ENCODE data around the gene XDH.

Gene XDH

DNA sequence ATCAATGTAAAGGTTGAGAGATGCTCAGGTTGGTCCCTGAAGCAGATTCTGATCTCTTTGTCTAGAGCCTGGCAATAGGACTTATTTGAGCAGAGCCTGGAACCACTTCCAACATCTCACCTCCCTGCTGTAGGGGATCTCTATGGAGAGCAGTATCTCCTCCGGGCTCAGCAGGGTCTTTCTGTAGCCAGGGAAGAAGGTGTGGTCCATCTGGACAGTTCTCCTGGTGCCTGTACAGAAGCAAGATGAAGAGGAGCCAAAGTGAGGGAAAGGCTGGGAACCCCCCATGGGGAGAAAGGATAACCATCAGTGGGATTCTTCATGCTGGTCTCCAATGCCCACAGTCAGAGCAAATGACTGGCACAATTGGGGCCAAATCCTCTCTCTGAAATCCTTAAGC is 34.8 kb downstream of the XDH start:
- no peaks in the 10 kb centered on the region for H3K9me3 ChIP-seq (ENCODE audit: insufficient read depth, low read length)
- H3K27me3 ChIP-seq (ENCODE audit: low read length), result no peaks in the 10 kb centered on the region
- H3K4me3 ChIP-seq (ENCODE audit: insufficient read depth, low read length, poor library complexity, severe bottlenecking), result no peak overlapping the region
- H3K27ac ChIP-seq (ENCODE audit: low read depth, low read length), result no peak overlapping the region
- no peaks in the 10 kb centered on the region for H3K9me2 ChIP-seq (replicated peaks; ENCODE audit: insufficient read depth, low read length)
- H3K9ac ChIP-seq (ENCODE audit: low read length), result no peak overlapping the region
- no peak for TF ChIP-seq EZH2phosphoT487 (conservative IDR thresholded peaks at IDR 0.05; ENCODE audit: low read length)
- H3K4me2 ChIP-seq (ENCODE audit: low read depth, low read length, poor library complexity, severe bottlenecking), result no peak overlapping the region
- no peaks in the 10 kb centered on the region for H3K36me3 ChIP-seq (ENCODE audit: low read length)
- H4K20me1 ChIP-seq (ENCODE audit: low read depth, low read length), result no peaks in the 10 kb centered on the region
- no peak overlapping the region for H2AFZ ChIP-seq (ENCODE audit: low read depth, low read length, severe bottlenecking)
- no peaks in the 10 kb centered on the region for H3K79me2 ChIP-seq (ENCODE audit: insufficient read depth, low read length)
- no peaks in the 10 kb centered on the region for H3F3A ChIP-seq (ENCODE audit: insufficient read depth)

DNA sequence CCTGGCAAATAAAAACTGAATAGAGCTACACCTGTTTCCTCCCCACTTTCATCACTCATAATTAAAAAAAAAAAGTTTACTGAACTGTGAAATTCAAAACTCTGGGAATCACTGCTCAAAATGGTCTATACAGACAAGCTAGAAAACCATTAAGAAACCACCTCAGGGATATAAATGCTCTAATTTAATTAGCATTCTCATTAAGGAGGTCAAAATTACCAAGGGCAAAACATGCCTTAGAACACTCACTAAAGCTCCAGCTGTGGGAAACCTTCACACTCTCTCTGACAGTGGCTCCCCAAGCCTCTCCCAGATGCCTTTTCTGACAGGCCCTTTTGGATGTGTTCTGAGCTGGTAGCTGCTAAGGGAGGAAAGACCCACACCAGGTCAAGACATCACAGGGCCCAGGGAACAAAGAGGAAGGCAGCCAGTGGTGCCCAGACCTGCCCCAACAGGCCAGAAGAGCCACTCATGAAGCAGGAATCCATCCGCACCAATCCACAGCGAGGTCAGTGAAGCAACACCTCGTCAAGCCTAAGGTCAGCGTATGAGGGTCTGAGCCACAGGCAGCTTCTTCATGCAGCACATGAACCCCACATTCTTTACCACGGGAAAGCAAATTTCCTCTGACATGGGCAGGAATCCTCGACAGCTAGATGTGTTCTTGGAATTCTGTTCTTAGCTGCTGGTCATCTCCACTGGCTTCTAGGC is 35.6 kb downstream of the XDH start:
- Histone ChIP-seq H3K9me2 (replicated peaks; ENCODE audit: insufficient read depth, low read length) (no peaks in the 10 kb centered on the region), H3K27me3 (ENCODE audit: low read length) (no peaks in the 10 kb centered on the region), H2AFZ (ENCODE audit: low read depth, low read length, severe bottlenecking) (no peak overlapping the region), H3K9me3 (ENCODE audit: insufficient read depth, low read length) (no peaks in the 10 kb centered on the region), H3F3A (ENCODE audit: insufficient read depth) (no peaks in the 10 kb centered on the region), H3K36me3 (ENCODE audit: low read length) (no peaks in the 10 kb centered on the region), H3K4me2 (ENCODE audit: low read depth, low read length, poor library complexity, severe bottlenecking) (no peak overlapping the region), H3K79me2 (ENCODE audit: insufficient read depth, low read length) (no peaks in the 10 kb centered on the region), H4K20me1 (ENCODE audit: low read depth, low read length) (no peaks in the 10 kb centered on the region), H3K9ac (ENCODE audit: low read length) (no peak overlapping the region), H3K4me3 (ENCODE audit: insufficient read depth, low read length, poor library complexity, severe bottlenecking) (no peak overlapping the region), H3K27ac (ENCODE audit: low read depth, low read length) (no peak overlapping the region)
- TF ChIP-seq, protein P1, sequence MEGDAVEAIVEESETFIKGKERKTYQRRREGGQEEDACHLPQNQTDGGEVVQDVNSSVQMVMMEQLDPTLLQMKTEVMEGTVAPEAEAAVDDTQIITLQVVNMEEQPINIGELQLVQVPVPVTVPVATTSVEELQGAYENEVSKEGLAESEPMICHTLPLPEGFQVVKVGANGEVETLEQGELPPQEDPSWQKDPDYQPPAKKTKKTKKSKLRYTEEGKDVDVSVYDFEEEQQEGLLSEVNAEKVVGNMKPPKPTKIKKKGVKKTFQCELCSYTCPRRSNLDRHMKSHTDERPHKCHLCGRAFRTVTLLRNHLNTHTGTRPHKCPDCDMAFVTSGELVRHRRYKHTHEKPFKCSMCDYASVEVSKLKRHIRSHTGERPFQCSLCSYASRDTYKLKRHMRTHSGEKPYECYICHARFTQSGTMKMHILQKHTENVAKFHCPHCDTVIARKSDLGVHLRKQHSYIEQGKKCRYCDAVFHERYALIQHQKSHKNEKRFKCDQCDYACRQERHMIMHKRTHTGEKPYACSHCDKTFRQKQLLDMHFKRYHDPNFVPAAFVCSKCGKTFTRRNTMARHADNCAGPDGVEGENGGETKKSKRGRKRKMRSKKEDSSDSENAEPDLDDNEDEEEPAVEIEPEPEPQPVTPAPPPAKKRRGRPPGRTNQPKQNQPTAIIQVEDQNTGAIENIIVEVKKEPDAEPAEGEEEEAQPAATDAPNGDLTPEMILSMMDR (IDR thresholded peaks at IDR 0.05; ENCODE audit: insufficient read depth, low read length, poor library complexity, severe bottlenecking), result no peak
- TF ChIP-seq EZH2phosphoT487 (conservative IDR thresholded peaks at IDR 0.05; ENCODE audit: low read length), result no peak

DNA sequence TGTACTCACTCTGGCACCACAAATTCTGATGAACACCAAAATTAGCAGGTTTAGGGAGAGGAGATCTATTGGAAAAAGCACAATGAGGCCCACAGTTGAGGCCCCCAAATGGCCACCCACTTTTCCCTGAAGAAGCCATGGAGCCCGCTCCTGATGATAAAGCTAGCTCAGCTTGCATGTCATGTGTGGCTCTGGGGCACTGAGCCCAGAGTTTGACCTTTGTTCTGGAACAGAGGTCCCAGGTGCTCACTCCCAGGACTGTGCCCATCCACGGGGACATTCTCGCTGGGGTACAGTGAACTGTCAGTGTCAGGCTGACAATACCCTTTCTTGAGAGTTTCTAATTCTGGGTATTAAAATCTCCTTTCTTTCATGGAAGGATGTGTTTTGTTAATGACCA is 36.2 kb downstream of the XDH start:
- H3K9ac ChIP-seq (ENCODE audit: low read length), result no peak overlapping the region
- no peaks in the 10 kb centered on the region for H3F3A ChIP-seq (ENCODE audit: insufficient read depth)
- H2AFZ ChIP-seq (ENCODE audit: low read depth, low read length, severe bottlenecking), result no peak overlapping the region
- no peak overlapping the region for H3K4me3 ChIP-seq (ENCODE audit: insufficient read depth, low read length, poor library complexity, severe bottlenecking)
- no peak overlapping the region for H3K4me2 ChIP-seq (ENCODE audit: low read depth, low read length, poor library complexity, severe bottlenecking)
- no peak overlapping the region for H3K27ac ChIP-seq (ENCODE audit: low read depth, low read length)
- no peaks in the 10 kb centered on the region for H3K36me3 ChIP-seq (ENCODE audit: low read length)
- H3K27me3 ChIP-seq (ENCODE audit: low read length), result no peaks in the 10 kb centered on the region
- TF ChIP-seq, protein P1 (IDR thresholded peaks at IDR 0.05; ENCODE audit: insufficient read depth, low read length, poor library complexity, severe bottlenecking), result no peak
- TF ChIP-seq EZH2phosphoT487 (conservative IDR thresholded peaks at IDR 0.05; ENCODE audit: low read length), result no peak
- no peaks in the 10 kb centered on the region for H4K20me1 ChIP-seq (ENCODE audit: low read depth, low read length)
- H3K9me2 ChIP-seq (replicated peaks; ENCODE audit: insufficient read depth, low read length), result no peaks in the 10 kb centered on the region
- H3K9me3 ChIP-seq (ENCODE audit: insufficient read depth, low read length), result no peaks in the 10 kb centered on the region
- H3K79me2 ChIP-seq (ENCODE audit: insufficient read depth, low read length), result no peaks in the 10 kb centered on the region

DNA sequence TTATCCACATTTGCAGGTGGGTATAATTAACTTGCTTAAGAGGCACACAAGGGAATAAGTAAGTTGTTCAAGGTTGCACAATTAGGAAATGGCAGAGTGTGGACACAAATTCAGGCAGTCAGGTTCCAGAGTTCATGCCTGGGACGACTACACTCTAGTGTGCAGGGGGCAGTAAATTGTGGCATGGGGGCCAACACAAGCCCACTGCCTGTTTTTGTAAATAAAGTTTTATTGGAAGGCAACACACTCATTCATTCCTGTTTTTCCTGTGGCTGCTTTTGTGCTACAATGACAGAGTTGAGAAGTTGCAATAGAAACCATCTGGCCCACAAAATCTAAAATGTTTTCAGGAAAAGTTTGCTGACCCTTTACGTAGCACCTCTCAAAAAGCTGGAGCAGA is 41.4 kb downstream of the XDH start:
- Histone ChIP-seq H4K20me1 (ENCODE audit: low read depth, low read length) (no peaks in the 10 kb centered on the region), H3K79me2 (ENCODE audit: insufficient read depth, low read length) (no peaks in the 10 kb centered on the region), H3K36me3 (ENCODE audit: low read length) (no peaks in the 10 kb centered on the region), H3K9me3 (ENCODE audit: insufficient read depth, low read length) (no peaks in the 10 kb centered on the region), H3K27ac (ENCODE audit: low read depth, low read length) (no peak overlapping the region), H3K27me3 (ENCODE audit: low read length) (no peaks in the 10 kb centered on the region), H3K9ac (ENCODE audit: low read length) (no peak overlapping the region), H3K4me2 (ENCODE audit: low read depth, low read length, poor library complexity, severe bottlenecking) (no peak overlapping the region), H3F3A (ENCODE audit: insufficient read depth) (no peaks in the 10 kb centered on the region), H3K9me2 (replicated peaks; ENCODE audit: insufficient read depth, low read length) (no peaks in the 10 kb centered on the region), H2AFZ (ENCODE audit: low read depth, low read length, severe bottlenecking) (no peak overlapping the region), H3K4me3 (ENCODE audit: insufficient read depth, low read length, poor library complexity, severe bottlenecking) (no peak overlapping the region)
- TF ChIP-seq, protein P1 (IDR thresholded peaks at IDR 0.05; ENCODE audit: insufficient read depth, low read length, poor library complexity, severe bottlenecking), result no peak
- TF ChIP-seq EZH2phosphoT487 (conservative IDR thresholded peaks at IDR 0.05; ENCODE audit: low read length), result no peak
